Stromal cell of bone marrow (primary cell): Measurements from ENCODE around the gene ING3.

Experiments
- DNase-seq: peaks from one replicate; pipeline ENCODE4 v3.0.0-alpha.2; 2012; ENCODE audit warnings: low read depth

Gene ING3

GRCh38 chr7:120950539-120951308, at the start of gene ING3:
ING3 (plus strand) TSS chr7:120950777; CDS start chr7:120950897, 120 bp downstream.
- peak; percentile 95 for DNase-seq

- DNase-seq, result no peak
Observed at GRCh38 chr7:120915314-120916105, 35.1 kb upstream of the ING3 start.

- no peak for DNase-seq
Observed at GRCh38 chr7:120916121-120916520, 34.5 kb upstream of the ING3 start.

- no peak for DNase-seq
Observed at GRCh38 chr7:120916538-120916937, 34.0 kb upstream of the ING3 start.

GRCh38 chr7:120919466-120919865, 31.1 kb upstream of the ING3 start:
- no peak for DNase-seq

- DNase-seq, result no peak
Observed at GRCh38 chr7:120920034-120920433, 30.5 kb upstream of the ING3 start.

- DNase-seq, result no peak
Observed at GRCh38 chr7:120920591-120921274, 29.8 kb upstream of the ING3 start.

- DNase-seq, result no peak
Observed at GRCh38 chr7:120924837-120925236, 25.7 kb upstream of the ING3 start.

DNA sequence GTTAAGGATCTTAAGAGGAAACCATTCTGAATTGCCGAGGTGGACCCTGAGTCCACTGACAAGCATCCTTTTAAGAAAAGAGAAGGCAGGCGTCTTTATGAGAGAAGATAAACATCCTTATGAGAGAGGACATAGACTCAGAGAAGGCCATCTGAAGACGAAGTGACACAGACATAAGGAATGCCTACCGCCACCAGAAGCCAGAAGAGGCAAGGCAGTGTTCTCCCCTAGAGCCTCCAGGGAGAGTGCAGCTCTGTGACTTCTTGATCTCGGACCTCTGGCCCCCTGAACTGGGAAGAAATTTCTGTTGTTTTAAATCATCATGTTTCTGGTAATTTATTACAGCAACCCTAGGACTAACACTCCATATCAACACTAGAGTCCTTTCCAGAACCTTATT, 25.2 kb upstream of the ING3 start:
- DNase-seq, result no peak

DNA sequence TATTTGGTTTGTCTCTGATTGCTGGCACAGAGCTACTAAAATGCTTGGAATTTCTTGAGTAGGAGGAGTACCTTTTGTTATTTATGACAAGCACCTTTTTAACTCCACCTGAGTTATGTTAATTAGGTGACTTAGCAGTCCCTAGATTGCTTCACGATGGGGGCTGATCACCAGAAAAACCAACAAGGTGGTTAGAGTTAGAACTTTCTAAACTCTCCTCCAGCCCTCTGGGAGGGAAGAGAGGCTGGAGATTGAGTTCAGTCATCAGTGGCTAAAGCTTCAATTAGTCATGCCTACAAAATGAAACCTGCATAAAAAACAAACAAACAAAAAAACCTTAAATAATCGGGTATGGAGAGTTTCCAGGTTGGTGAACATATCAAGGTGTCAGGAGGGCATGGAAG, 23.6 kb upstream of the ING3 start:
- DNase-seq, result no peak

- DNase-seq, result no peak
Observed at GRCh38 chr7:120927454-120928103, 23.0 kb upstream of the ING3 start.

- no peak for DNase-seq
Observed at GRCh38 chr7:120931243-120931642, 19.3 kb upstream of the ING3 start.

DNA sequence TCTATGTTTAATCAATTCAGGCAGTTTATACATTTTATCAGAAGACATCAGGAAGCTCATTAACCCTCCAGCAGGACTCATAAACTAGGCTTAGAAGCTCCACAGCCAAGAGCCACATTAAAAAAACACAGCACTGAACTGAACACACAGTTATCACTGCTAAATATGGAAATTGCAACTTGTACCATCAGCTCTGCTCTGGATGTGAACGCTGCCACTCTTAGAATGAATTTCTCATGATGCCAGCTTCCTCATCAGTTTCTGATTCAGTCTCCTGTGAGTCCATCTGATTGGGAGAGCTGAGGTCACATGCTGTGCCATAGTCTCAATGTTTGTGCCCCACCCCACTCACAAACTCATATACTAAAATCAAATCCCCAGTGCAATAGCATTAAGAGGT, 17.1 kb upstream of the ING3 start:
- DNase-seq, result no peak

GRCh38 chr7:120939345-120939744, 11.2 kb upstream of the ING3 start:
- no peak for DNase-seq

DNA sequence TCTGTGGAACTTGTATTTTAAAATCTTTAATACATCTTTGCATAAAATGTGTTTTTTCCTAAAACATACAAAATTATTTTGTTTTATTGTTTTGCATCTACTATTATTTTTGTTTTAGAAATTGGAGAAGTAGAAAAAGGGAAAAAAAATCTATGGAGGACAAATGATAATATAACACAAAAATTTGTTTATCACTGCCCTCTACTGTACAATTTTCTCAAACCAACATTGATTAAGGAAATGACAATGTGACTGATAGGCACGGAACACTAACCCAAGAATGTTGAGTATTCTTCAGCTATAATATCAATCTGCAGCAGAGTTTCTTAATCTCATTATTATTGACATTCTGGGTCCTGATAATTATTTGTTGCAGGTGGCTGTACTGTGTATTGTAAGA, 9.5 kb upstream of the ING3 start:
- DNase-seq, result peak; percentile 5

DNA sequence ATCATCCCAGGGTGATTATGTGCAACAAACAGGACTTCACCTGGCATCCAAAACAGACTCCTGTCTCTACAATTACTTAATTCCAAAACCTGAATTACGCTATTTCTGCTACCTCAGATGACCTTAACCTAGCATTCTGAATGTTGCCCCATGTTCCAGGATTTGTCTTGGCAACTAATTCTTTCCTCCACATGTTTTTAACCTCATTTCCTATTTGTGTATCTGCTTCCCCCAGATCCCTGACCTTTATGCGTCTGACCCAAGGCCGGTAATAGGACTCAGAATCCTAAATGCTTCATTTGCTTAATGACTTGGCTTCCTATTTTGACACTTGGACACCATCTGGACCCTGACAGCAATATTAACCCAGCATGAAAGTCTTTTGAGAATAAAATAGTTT, 8.7 kb upstream of the ING3 start:
- DNase-seq, result no peak

DNA sequence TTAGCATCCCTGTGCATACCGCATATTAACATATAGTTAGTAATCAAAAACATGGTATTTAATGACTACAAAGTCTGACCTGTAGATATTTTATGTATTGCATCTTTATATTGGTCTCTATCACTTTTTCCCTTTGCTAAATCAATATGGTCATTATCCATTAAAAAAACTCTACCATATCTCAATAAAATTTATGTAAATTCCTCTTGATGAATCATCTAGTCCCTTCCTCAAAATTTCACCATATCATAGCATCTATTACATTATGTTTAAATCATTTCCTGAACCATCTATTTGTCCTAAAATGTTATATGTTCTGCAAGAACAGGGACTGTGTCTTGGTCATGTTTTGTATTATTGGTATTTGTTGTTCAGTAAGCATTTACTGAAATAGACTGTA, 7.7 kb upstream of the ING3 start:
- DNase-seq, result no peak

DNA sequence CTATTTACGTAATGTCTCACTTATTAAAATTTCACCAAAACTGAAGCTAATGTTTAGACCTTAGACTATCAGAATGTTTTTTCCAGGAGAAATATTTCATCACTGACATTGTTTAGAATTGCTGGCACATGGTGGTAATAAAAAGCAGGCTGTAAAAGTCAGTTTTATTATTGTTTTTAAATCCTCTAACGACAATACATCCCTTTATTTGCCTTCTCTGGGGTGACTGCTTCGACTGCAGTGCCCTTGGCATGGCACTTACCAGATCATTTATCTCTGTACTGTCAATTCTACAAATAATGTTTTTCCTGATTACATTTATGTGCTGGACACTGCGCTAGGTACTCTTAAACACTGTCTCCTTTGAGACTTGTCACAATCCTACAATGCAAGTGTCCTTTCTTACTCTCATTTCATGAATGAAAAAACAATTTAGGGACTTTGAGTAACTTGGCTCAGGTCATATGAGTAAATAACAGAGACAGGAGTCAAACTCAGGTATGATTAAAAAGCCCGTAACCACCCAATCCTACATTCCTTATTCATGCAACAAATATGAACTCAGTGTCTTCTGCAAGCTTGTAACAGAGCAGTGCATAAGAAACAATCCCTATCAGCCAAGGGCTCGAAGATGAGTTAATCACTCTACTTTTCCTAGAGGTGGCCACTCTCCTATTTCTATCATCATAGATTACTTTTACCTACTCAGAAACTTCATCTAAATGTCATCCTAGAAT, 5.6 kb upstream of the ING3 start:
- DNase-seq, result no peak

- DNase-seq, result no peak
Observed at GRCh38 chr7:120947980-120948379, 2.6 kb upstream of the ING3 start.

- DNase-seq, result no peak
Observed at GRCh38 chr7:120949393-120949911, 1.1 kb upstream of the ING3 start.

DNA sequence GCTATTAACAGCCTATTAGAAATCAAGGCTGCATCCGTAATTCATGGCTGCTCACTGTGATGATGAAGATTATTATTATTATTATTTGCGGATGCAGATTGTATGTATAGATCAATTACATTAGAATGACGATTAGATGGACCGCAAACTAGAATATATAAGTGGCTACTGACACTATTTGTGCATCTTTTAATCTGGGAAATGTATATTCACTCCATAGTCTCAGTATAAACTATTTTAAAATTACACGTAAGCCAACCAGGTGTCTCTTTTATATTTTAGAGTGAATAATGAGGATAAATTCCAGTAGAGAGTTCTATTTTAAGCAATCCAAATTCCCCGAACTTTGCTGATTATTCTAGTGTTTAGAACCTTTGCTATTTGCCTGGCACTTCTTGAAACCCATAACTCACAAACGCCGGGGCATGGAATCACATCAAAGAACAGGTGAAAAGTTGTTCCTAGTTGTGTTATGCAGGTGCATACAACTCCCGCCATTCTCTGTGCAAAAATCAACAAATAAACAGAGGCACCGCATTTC, 509 bp upstream of the ING3 start:
- DNase-seq, result no peak
